HG02938 (cell line): ENCODE data around the gene RASA1.

Experiments
- ATAC-seq: cut with Tn5 transposase; IDR thresholded peaks from one replicate; pipeline ENCODE4 v1.9.1; 2021; ENCODE audit warnings: mild to moderate bottlenecking, moderate library complexity; ENCODE audit not compliant: unreplicated experiment

Gene RASA1

DNA sequence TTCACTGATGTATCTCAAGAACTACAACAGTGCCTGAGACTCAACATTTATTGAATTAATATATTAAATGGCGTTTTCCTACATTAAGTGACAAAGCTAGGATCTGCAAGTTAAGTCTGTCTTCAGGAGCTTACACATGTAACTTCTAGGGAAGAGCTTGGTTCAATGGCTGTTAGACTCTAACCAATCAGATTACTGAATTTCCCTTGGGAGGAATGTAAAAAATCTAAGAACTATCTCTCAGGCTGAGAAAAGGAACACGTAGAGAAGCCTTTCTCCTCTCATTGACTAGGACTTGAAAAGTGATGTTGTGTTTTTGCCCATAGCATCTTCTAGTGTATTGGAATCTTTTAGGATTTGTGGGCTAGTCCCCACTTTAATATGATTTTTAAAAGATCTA, 91.4 kb downstream of the RASA1 start:
- ATAC-seq: no peak

DNA sequence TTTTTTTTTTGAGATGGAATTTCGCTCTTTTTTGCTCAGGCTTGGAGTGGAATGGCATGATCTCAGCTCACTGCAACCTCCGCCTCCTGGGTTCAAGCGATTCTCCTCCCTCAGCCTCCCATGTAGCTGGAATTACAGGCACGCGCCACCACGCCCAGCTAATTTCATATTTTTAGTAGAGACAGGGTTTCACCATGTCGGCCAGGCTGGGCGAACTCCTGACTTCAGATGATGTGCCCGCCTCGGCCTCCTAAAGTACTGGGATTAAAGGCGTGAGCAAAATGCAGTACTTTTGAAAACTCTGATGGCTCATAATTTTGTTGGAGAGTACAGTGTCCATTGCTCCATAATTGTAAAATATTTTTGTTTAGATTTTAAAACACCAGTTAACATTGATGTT, 92.4 kb downstream of the RASA1 start:
- no peak for ATAC-seq

DNA sequence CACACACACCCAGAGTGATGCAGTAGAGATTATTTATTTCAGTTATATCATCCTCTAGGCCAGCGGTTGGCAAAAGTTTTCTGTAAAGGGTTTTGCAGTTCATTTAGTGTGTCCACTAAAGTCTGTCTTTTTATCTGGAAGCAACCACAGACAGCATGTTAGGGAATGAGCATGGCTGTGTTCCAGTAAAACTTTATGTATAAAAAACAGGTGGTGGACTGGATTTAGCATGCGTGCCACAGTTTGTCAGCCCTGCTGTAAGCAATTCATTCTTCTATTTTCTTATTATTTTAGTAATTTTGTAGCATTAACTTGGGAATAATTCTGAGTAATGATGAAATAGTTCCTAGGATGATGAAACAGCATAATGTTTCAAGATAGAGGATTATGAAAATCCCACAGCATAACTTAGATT, 93.4 kb downstream of the RASA1 start:
- no peak for ATAC-seq

DNA sequence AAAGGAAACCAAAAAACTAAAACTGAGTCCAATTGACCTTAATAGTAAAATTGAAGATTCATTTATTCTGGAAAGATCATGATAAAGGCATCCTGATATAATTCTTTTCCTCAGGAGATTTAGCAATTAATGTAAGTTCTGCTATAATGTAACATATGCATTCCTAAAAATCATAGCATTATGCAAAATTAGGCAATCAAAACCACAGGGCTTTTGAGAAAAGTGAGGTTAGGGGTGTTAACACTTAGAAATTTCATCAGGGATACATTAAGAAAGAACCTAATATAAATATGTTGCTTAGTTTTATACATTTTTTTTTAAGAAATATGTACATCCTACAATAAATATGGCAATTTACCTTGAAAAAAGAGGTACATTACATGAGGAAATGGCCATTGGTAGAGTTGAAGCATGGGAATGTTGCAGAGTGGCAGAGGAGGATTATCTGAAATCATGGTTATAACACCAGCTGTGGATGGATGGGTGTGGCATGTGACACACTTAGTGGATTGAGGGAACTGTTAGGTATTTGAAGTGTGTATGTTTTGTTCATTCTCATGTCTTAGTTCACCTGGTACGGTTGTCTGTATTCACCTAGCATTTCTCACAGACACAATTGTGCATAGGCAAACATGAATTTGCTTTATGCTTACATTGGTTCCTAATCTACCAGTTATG, 94.0 kb downstream of the RASA1 start:
- no peak for ATAC-seq

DNA sequence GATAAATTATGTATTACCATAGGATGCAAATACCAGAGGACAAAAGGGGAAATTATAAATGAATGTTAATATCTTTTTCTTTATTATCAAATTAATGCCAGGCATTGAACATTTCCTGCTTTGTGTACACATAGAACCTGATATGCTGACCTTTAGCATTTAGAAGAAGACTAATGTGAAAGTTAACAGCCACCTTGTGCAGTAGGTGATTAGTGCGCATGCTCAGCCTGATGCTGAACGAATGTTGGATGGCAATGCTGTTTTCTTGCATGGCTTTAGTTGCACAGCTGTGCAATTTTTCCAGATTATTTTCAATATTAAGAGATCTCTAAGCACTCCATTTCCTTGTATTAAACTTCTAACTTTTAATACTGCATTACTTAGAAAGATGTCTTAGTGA, 99.6 kb downstream of the RASA1 start:
- no peak for ATAC-seq

DNA sequence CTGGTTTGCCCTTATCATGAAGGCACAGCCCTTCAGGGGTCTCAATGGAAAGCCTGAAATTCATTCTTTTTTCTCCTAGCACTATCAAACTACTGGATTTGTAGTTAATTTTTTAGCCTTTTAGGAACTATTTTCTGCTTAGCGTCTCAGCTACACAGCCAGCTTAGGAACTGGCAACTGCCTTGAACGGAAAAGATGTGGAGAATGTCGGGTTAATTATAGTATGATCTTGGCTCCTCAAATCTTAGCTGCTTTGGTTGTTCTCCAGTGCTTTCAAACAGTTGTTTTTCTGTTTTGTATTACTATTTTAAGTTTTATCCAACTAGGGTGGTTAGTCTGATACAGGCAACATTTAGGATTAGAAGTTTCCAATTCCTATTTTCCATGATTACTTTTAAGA, 100.9 kb downstream of the RASA1 start:
- ATAC-seq: no peak

DNA sequence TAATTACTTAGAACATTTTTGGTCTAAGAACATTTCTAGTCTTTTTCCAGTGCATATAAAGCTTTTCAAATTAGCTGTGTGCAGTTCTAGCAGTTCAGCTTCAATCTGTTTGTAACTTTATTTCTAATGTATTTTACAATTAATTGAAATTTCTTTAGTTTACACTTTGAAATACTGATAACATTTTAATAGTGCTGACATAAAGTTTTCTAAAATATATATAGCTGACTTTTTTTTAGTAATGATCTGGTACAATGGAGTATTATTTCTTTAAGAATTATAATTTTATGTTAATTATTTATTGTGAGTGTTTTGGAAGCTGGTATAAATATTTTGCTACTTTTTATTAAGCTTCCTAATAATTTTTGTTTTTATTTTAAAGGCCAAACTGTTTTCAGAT, 101.7 kb downstream of the RASA1 start:
- no peak for ATAC-seq

DNA sequence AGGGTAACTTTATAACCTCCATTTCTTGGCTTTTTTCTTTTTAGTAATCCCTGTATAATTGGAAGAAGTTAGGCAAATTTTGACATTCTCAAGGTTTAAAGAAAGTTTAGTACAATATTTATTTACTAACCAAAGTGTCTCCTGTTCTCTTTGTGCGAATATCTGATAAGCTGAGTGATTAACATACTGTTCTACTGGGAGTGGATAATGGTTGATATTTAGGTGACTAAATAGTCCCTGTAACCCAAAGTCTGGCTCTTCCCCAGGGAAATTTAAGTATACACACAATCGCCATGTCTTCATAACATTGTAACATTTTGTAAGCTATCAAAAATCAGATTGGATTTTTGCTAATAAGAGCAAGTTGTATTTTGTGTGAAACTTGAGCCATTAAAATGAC, 105.0 kb downstream of the RASA1 start:
- ATAC-seq: no peak

DNA sequence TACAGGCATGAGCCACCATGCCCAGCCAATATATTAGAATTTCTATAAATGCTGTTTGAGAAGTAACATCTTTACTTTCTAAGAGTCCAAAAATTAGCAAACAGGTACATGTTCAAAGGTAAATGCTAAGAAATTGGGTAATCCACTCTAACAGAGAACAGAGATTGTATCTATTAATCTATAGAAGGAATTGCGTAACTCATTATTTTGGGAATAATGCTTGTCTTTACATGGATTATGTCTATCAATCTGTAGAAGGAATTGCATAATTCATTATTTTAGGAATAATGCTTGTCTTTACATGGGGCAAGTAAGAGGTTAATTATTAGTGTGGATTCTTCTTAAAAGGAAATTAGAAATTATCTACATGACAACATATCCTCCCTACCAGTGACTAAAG, 114.5 kb downstream of the RASA1 start:
- no peak for ATAC-seq

DNA sequence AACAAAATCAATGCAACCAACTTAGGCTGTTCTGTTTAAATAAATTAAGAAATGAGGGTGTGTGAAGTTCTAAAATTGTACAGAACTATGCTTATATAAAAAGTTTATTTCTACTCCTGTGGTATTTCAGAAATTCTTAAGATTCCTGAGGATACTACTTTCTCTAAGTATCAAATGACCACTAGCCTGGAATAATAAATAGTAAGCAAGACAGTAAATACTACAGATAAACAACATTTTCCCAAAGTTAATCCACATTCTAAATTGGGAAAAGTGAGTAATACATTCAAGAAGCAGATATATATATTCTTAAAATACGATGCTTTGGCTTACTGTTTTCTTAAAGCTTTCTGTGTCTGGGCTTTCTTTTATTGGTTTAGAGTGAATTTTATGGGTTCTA, 115.5 kb downstream of the RASA1 start:
- no peak for ATAC-seq

DNA sequence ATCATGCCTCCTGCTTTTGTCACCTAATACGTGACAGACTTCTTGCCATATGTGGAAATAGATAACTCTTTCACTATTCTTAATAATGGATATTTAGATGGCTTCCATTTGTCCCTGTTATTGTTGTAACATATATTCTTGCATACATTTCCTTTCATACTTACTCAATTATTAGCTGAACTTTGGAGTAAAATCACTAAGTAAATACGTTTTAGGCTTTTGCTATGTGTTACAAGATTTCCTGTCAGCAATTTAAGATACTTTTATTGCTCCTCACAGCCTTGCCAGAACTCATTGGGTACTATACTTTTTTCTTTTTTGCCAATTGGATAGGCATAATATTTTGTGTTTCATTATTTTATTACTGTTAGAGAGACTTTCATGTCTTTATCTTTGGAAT, 118.1 kb downstream of the RASA1 start:
- no peak for ATAC-seq

DNA sequence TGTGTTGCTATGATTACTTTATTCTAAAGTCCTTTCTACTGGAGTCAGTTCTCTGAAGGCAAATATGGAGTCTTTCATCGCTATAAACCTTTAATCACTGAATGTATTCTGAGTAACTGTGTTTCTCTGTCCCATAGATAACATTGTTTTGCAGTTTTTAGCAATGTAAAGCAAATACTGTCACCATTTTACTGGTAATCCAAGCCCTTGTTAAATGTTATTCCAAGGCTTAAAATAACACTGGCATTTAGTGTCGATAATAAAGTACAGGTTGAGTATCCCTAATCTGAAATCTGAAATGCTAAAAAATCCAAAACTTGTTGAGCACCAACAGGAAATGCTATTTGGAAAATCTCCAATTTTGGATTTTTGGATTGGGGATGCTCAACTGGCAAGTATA, 120.4 kb downstream of the RASA1 start:
- ATAC-seq: no peak

DNA sequence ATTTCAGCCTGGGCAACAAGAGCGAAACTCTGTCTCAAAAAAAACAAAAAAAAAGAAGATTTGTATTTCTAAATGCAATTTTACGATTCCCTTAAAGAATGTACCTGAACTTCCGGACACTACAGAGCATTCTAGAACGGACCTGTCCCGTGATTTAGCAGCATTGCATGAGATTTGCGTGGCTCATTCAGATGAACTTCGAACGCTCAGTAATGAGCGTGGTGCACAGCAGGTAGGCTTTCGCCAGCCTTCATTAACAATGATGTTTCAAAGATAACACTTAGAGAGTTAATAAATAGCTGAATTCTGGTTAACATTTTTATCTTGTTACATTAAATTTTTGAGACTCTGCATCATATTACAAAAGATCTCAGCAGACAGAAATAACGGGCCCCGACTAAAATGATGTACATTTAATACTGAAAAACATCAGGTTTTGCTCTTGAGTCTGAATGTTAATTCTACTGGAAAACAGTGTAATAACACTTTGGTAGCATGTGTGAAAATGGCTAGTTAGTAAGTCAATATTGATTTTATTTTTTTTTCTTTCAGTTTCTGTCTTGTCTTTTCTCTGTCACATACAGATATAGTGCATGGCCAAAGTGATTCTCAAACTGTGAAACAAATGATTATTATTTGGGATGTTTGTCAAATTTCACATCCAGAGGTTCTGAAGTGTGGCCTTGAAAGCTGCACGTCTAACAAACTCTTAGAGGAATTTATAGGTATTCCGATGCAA, 121.8 kb downstream of the RASA1 start:
- ATAC-seq: peak; percentile 34

DNA sequence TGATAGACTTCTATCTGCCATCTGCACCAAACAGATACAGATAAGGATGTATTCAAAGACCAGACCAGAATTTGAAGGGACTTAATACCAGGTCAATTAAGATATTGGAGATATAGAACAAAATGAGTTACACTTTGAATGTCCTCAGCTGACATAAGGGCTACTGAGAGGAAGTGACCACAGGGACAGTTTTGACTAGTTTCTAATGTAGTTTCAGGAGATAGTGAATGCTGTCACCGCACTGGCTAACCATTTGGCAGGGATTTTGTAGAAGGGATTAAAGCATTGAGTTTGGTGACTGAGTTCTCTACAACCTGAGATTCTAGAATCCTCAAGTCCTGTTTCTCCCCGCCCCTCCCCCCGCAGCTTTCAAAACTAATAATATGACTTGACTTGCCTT, 122.4 kb downstream of the RASA1 start:
- peak; percentile 64 for ATAC-seq

DNA sequence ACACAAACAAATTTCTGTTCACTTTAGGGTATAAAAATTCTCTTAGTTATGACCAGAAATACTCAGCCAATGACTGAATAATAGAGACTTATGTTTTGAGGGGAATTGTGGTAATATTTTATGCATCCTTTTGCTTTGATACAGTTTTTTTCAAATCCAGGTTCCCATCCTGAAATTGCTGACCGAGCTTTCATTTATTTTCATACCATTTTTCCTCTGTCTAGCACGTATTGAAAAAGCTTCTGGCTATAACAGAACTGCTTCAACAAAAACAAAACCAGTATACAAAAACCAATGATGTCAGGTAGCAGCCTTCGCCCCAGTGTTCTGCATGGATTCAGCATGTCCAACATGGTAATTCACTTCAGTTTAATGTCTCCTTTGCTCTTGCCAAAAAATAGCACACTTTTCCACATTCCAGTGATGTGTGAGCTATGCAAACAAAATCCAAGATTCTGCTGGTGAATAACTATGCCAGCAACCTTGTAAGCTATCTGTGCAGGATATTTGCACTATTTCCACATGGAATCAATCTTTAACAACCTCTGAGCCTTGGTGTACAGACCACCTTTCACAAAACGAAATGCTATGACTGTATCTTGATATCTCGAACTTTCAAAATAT, 123.0 kb downstream of the RASA1 start:
- no peak for ATAC-seq

DNA sequence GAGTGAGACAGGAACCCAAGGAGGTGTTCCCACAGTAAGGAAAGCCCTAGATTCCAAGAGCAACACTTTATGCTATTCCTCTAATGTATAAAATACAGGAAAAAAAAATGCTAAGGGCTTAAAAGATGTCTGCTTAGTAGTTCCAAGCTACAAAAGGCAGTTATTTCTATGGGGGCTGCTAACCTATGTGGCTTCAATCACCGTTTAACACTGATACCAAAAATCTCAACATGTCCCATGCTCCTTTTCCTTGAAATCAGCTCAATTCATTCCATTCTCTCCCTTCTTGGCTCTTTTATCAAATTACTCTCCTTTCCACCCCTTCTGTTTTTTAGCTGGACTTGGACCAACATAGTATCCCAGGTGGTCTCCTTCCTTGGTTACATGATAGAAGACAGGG, 124.5 kb downstream of the RASA1 start:
- ATAC-seq: no peak

DNA sequence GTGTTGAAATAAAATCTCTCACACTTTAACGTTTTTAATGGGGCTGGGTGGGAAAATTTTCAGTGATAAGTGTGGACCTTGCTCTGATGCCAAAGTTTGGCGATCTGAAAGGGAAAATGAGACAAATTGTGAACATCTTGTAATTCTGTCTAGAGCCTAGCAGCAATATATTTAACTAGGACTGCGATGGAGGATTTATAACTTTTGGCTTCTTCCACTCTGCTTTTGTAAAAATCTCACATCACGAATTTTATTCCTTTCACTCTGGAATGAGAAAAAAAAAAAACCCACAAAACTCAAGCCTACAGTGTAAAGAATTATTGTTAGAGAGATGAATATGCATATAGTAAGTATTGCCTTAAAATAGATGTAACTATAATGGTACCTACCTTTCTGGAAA, 125.1 kb downstream of the RASA1 start:
- no peak for ATAC-seq

DNA sequence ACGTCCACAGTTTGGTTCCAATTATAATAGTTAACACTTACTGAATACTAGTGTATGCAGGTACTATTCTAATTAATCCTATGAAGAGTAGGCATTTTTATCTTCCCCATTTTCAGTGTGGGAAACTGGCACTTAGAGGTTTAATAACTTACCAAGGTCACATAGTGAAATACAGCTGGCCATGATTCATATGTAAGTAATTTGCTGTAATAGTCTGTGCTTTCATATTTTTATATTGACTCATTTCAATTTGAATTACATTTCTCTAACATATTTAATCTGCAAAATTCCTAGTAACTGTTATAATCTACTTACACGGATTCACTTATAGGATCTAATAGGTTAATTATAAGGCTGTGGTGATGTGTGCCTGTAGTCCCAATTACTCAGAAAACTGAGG, 125.6 kb downstream of the RASA1 start:
- ATAC-seq: no peak

DNA sequence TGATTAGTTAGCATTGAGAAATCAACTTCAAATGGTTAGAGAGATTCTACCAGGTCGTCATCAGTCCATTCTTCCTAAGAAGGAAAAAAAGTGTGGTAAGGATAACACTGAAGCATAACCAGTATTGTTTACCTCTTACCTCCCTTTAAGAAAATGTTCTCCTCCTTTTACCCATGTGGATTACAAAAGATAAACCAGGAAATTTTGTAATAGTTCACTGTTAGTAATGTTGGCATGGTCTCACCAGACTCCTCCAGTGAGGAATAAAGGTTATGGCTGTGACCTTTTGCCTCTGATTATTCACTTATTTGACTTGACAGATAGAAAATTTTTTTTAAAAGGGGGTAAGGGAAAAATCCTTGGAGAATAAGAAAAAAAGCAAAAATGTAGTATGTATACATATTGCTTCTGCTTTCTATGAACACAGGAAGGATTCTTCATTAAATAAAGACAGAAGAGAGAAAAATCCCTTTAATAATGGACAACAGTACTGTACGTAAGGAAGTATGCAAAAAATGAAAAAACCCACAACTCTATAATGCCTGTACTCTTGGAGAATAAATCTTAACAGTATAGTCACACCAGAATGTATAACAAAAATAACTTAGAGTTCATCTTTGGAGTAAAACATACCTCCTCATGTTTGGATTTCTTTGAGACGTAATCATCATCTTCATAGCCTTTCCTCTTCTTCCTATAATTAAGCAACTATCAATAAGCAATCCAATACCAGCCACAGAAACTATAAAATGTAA, 126.9 kb downstream of the RASA1 start:
- ATAC-seq: no peak

DNA sequence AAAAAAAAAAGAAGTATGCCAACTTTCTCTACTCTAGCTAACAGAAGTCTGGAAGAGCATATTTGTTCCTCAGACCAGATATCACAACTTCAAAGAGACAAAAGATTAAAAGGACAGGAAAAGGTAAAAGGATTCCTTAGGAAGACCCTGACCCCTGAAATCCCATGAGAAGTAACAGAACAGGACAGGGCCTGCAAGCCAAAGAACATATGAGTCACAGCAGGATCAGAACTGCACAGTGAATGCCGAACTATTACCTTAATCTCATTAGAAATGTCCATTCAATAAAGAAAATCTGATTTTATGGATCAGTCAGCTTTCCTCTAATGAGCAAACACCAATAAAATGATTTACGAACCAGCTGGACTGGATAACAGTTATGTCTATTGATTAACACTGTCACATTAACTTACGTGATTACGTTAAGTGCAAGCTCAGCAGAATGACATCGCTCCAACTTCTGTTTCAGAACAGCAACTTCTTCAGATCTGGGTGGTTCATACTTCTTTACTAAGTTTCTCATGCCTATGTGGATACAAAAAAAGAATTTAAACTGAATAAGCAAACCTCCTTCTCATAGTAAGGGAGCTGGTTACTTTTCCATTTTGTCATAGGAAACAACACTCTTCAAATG, 131.4 kb downstream of the RASA1 start:
- ATAC-seq: no peak

DNA sequence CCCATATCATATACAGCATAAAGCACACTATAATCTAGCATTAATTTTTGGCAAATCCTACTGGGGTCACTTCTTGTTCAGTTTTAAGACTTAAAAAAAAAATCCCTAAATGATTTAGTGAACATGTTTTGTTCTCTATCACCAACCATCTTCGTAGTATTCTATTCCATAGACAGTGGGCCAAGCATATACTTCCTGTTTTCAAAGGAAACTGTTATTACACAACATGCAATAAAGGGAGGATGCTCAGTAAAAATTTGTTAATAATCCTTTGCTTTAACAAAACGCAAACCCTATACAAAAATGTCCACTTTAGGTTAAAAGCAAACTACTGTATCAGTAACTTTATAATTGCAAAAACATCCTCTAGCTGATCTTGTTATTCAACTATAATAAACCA, 132.0 kb downstream of the RASA1 start:
- ATAC-seq: no peak
